A549 (cell line): ENCODE data around the gene FARSB. TPM values are rescaled to one million over a fixed set of nuclear protein-coding genes. Genes with fewer than 3 reads are reported as not detected.

Experiments
- HMGXB4 ChIP-seq: fragments of 250-450 bp; sonication (Bioruptor Pico); IDR thresholded peaks from 2 replicates; pipeline ENCODE4 v1.5.0; 2021; ENCODE audit warnings: mild to moderate bottlenecking, moderate library complexity, borderline replicate concordance
- polyA plus RNA-seq, 4 experiments: library from polyadenylated mRNA; depleted of rRNA in 3 of 4; stranded (reverse); fragments of >200 nt; fragmentation: RNase III in 1 of 4; extraction: RNeasy Plus Mini Kit Qiagen cat#74134 plus additional on column Dnase treatment in 1 of 4; gene quantifications; 2 replicates in 3 of 4; 3 replicates in 1 of 4; pipeline ENCODE4 v1.2.3, GENCODE V29; 2011 to 2017

Gene FARSB
- polyA plus RNA-seq, 2 of the 4 experiments (the other 2 are of a cell fraction): 41.0 to 77.4 TPM

GRCh38 chr2:222521099-222521498, 134.8 kb downstream of the FARSB start (continued):
- TF ChIP-seq HMGXB4 (CRISPR knock-in tag): no peak

Other genes with a start within 250 kb of the FARSB start
- 0.26 and 0.66 TPM in 2 replicates for gene SGPP2, start 231.5 kb downstream of the FARSB start, polyA plus RNA-seq (2011; rRNA removed)
- 0.08 to 0.10 TPM (median 0.08 TPM) in 3 replicates for gene SGPP2, start 231.5 kb downstream of the FARSB start, polyA plus RNA-seq (2017; fragmentation: RNase III; extraction: RNeasy Plus Mini Kit Qiagen cat#74134 plus additional on column Dnase treatment)
- not detected in 2 replicates for gene MOGAT1, start 15.6 kb upstream of the FARSB start, polyA plus RNA-seq (2011; rRNA removed)
- gene MOGAT1, start 15.6 kb upstream of the FARSB start, polyA plus RNA-seq (2017; fragmentation: RNase III; extraction: RNeasy Plus Mini Kit Qiagen cat#74134 plus additional on column Dnase treatment): not detected in 3 replicates
- 160 and 209 TPM in 2 replicates for gene ACSL3, start 204.9 kb upstream of the FARSB start, polyA plus RNA-seq (2011; rRNA removed)
- 89.1 to 142 TPM (median 128 TPM) in 3 replicates for gene ACSL3, start 204.9 kb upstream of the FARSB start, polyA plus RNA-seq (2017; fragmentation: RNase III; extraction: RNeasy Plus Mini Kit Qiagen cat#74134 plus additional on column Dnase treatment)